PC-9 (cell line): ENCODE data around the gene CFAP97D2. TPM values are rescaled to one million over a fixed set of nuclear protein-coding genes. Genes with fewer than 3 reads are reported as not detected.

Experiments used
- BruUV-seq: library from RNA; stranded (reverse); fragments of 400-500 nt; replicated peaks from 2 replicates; lab custom pipeline; 2021; lab: Mats Ljungman, UMichigan
- CTCF ChIA-PET: fragments of 300-600 bp; sonication (Branson Sonifier 250); formaldehyde crosslinking; loops from one replicate; lab custom pipeline; 2022; ENCODE audit warnings: antibody characterized with exemption; lab: Charles Lee
- POLR2A ChIA-PET: fragments of 300-600 bp; sonication (Branson Sonifier 250); formaldehyde crosslinking; loops from one replicate; lab custom pipeline; 2022; ENCODE audit warnings: antibody characterized with exemption; ENCODE audit not compliant: unreplicated experiment; lab: Charles Lee
- DNase-seq, 2 experiments: peaks; one replicate each; pipeline versions ENCODE4 v3.0.0 to v3.0.0-alpha.2; 2015 to 2022; ENCODE audit warnings: mixed read lengths in 1 of 2
- H2AFZ ChIP-seq: fragments of 200-600 bp; sonication (generic); 2 replicates; pipeline ENCODE4 v1.8.1; 2017; ENCODE audit warnings: antibody characterized with exemption
- H3F3A ChIP-seq: fragments of 200-600 bp; sonication (generic); 2 replicates; pipeline ENCODE4 v1.8.1; 2017; ENCODE audit warnings: antibody characterized with exemption, mild to moderate bottlenecking, low read depth; ENCODE audit not compliant: insufficient read depth
- H3K27ac ChIP-seq: fragments of 200-600 bp; sonication (generic); 2 replicates; pipeline ENCODE4 v1.6.1; 2016; ENCODE audit warnings: mixed run types
- H3K27me3 ChIP-seq: fragments of 200-600 bp; sonication (generic); 2 replicates; pipeline ENCODE4 v1.6.1; 2016; ENCODE audit warnings: low read depth, mixed run types; ENCODE audit not compliant: insufficient read depth
- H3K36me3 ChIP-seq: fragments of 200-600 bp; sonication (generic); 2 replicates; pipeline ENCODE4 v1.6.1; 2016; ENCODE audit warnings: low read depth, mixed run types
- H3K4me1 ChIP-seq: fragments of 200-600 bp; sonication (generic); replicated peaks from 2 replicates; pipeline ENCODE4 v1.6.1; 2016; ENCODE audit warnings: mixed run types; ENCODE audit not compliant: insufficient read depth
- H3K4me2 ChIP-seq: fragments of 200-600 bp; sonication (generic); 2 replicates; pipeline ENCODE4 v1.6.1; 2017; ENCODE audit warnings: mixed run types
- H3K4me3 ChIP-seq: fragments of 200-600 bp; sonication (generic); 2 replicates; pipeline ENCODE4 v1.6.1; 2016; ENCODE audit warnings: mixed run types
- H3K79me2 ChIP-seq: fragments of 200-600 bp; sonication (generic); 2 replicates; pipeline ENCODE4 v1.6.1; 2017; ENCODE audit warnings: low read depth, mixed run types
- H3K9me2 ChIP-seq: fragments of 200-600 bp; sonication (generic); 2 replicates; pipeline ENCODE4 v1.8.1; 2017; ENCODE audit warnings: mild to moderate bottlenecking; ENCODE audit not compliant: insufficient read depth
- H3K9me3 ChIP-seq: fragments of 200-600 bp; sonication (generic); 2 replicates; pipeline ENCODE4 v1.8.1; 2016; ENCODE audit warnings: low read depth; ENCODE audit not compliant: insufficient read depth
- H4K20me1 ChIP-seq: fragments of 200-600 bp; sonication (generic); 2 replicates; pipeline ENCODE4 v1.8.1; 2017; ENCODE audit not compliant: insufficient read depth
- EZH2 ChIP-seq: fragments of 200-600 bp; sonication (generic); IDR thresholded peaks from 2 replicates; pipeline ENCODE4 v1.8.0; 2017; ENCODE audit warnings: antibody characterized with exemption, low read depth
- intact Hi-C: fragments of 100-400 bp; cut with micrococcal nuclease; formaldehyde crosslinking; loops from one replicate; pipeline ENCODE4 v1.10.0; 2022; ENCODE audit not compliant: unreplicated experiment
- total RNA-seq: library from RNA; stranded (reverse); gene quantifications from 2 replicates; pipeline ENCODE4 v1.2.3, GENCODE V29; 2021
- TF ChIP-seq, protein P1 (sequence below): fragments of 200-600 bp; sonication (generic); conservative IDR thresholded peaks from 2 replicates; pipeline ENCODE4 v1.6.1; 2017; ENCODE audit warnings: mixed run types, antibody characterized with exemption, mild to moderate bottlenecking, moderate library complexity

CFAP97D2 gene
- total RNA-seq, 1 experiment from 2014 or later = not detected

DNA sequence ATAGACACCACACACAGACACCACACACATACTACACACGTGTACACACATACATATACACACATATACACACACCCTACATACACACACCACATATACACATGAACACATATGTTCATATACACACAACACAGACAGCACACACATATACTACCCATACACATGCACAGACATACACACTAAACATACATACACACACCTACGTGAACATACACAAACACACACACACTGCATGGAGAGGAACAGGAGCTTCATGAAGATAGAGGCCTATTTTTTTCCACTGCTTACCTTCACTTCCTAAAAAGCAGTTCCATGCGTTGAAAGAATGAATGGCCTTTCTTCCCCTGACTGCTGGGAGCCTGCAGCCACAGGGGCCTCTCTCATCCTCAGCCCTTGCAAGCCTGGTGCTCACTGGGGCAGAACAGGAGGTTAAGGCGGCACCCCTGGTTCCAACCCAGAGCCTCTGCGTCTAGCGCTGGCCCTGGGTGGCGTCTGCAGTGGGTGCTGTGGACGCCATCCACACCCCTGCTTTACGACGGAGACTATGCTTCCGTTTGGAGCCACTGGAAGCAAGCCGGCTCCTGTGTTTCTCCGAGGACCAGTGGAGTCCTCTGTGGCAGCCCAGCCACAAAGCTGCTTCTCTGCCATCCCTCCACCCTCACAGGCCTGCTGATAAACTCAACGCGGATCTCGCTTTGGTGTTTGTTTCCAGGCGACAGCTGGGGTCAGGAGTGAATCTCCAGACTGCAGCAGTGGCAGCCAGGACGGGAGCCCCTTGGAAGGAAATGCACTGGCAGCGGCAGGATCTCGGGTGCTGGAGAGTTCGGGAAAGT is 44.7 kb upstream of the CFAP97D2 start:
- Histone ChIP-seq H3K79me2 (peaks cover 12% of the 10 kb centered on the region; the same call in 1 of the 2 replicates), H3K36me3 (no peaks in the 10 kb centered on the region), H3K4me3 (no peak overlapping the region), H3F3A (peaks cover 13% of the 10 kb centered on the region; the same call in 1 of the 2 replicates), H3K4me2 (no peak overlapping the region), H3K9me3 (no peaks in the 10 kb centered on the region), H4K20me1 (no peaks in the 10 kb centered on the region), H3K9me2 (no peaks in the 10 kb centered on the region), H3K27me3 (no peaks in the 10 kb centered on the region), H2AFZ (no peak overlapping the region), H3K4me1 (peaks cover 16% of the 10 kb centered on the region), H3K27ac (no peak overlapping the region)
- ChIA-PET CTCF (no interaction called here), POLR2A (no interaction called here)
- no TSS peak for BruUV-seq
- DNase-seq = no peak
- TF ChIP-seq EZH2 = no peak
- TF ChIP-seq, protein P1, sequence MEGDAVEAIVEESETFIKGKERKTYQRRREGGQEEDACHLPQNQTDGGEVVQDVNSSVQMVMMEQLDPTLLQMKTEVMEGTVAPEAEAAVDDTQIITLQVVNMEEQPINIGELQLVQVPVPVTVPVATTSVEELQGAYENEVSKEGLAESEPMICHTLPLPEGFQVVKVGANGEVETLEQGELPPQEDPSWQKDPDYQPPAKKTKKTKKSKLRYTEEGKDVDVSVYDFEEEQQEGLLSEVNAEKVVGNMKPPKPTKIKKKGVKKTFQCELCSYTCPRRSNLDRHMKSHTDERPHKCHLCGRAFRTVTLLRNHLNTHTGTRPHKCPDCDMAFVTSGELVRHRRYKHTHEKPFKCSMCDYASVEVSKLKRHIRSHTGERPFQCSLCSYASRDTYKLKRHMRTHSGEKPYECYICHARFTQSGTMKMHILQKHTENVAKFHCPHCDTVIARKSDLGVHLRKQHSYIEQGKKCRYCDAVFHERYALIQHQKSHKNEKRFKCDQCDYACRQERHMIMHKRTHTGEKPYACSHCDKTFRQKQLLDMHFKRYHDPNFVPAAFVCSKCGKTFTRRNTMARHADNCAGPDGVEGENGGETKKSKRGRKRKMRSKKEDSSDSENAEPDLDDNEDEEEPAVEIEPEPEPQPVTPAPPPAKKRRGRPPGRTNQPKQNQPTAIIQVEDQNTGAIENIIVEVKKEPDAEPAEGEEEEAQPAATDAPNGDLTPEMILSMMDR = no peak
- intact Hi-C loops = loop anchor here (5.0 kb wide), 1 partner anchor 162 kb away; the partner anchor contains the start of gene C13orf46

- H2AFZ ChIP-seq = no peak overlapping the region
- no peak overlapping the region for H3K4me2 ChIP-seq
- H3K79me2 ChIP-seq = 0 out of 2 replicates have a peak, but pooled peaks cover 6% of the 10 kb centered on the region
- no peak overlapping the region for H3K27ac ChIP-seq
- peaks cover 16% of the 10 kb centered on the region for H3K4me1 ChIP-seq
- no peak overlapping the region for H3K4me3 ChIP-seq
- no peaks in the 10 kb centered on the region for H3K36me3 ChIP-seq
- ChIA-PET POLR2A (no interaction called here), CTCF (no interaction called here)
- no peaks in the 10 kb centered on the region for H4K20me1 ChIP-seq
- intact Hi-C loops = loop anchor here (5.0 kb wide), 1 partner anchor 163 kb away; the partner anchor contains the start of gene C13orf46
- no peaks in the 10 kb centered on the region for H3K9me2 ChIP-seq
- no peaks in the 10 kb centered on the region for H3K27me3 ChIP-seq
- H3F3A ChIP-seq = peaks cover 13% of the 10 kb centered on the region; the same call in 1 of the 2 replicates
- no peak for DNase-seq
- BruUV-seq = no TSS peak
- no peaks in the 10 kb centered on the region for H3K9me3 ChIP-seq
- TF ChIP-seq EZH2 = no peak
- TF ChIP-seq, protein P1 = no peak
These were observed 44.0 kb upstream of the CFAP97D2 start for GRCh38 chr13:114134944-114135610.

DNA sequence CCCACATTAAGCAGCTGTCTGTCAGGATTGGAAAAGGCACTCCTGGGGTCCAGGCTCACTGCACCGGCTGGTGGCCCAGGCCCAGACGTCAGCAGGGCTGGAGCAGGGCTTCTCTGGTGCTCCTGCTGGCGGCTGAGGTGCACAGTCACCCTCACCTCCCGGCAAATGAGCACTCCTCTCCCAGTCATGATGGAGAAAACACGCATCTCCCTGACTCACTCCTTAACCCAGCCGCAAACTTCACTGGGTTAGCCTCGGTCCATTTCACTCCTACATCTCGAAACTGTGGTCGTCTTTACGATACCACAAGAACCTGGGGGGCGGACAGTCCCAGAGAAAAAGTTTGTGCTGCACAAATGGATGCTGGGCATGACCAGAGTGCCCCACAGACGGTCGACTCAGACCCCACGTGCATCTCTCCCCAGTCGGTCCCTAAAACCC is 43.3 kb upstream of the CFAP97D2 start:
- no peak overlapping the region for H2AFZ ChIP-seq
- TF ChIP-seq, protein P1 = no peak
- no peak for TF ChIP-seq EZH2
- no peaks in the 10 kb centered on the region for H3K27me3 ChIP-seq
- no peaks in the 10 kb centered on the region for H3K9me2 ChIP-seq
- CTCF ChIA-PET = no interaction called here
- POLR2A ChIA-PET = no interaction called here
- H3K4me1 ChIP-seq = peaks cover 9% of the 10 kb centered on the region
- peaks cover 17% of the 10 kb centered on the region for H3F3A ChIP-seq
- no peaks in the 10 kb centered on the region for H3K36me3 ChIP-seq
- H4K20me1 ChIP-seq = no peaks in the 10 kb centered on the region
- no TSS peak for BruUV-seq
- H3K9me3 ChIP-seq = no peaks in the 10 kb centered on the region
- intact Hi-C loops = no loop called here
- H3K4me2 ChIP-seq = no peak overlapping the region
- 0 out of 2 replicates have a peak, but pooled peaks cover under 1% of the 10 kb centered on the region for H3K79me2 ChIP-seq
- no peak overlapping the region for H3K4me3 ChIP-seq
- no peak overlapping the region for H3K27ac ChIP-seq
- DNase-seq = no peak
